ENCODE data around the gene LAG3.

Gene LAG3

DNA sequence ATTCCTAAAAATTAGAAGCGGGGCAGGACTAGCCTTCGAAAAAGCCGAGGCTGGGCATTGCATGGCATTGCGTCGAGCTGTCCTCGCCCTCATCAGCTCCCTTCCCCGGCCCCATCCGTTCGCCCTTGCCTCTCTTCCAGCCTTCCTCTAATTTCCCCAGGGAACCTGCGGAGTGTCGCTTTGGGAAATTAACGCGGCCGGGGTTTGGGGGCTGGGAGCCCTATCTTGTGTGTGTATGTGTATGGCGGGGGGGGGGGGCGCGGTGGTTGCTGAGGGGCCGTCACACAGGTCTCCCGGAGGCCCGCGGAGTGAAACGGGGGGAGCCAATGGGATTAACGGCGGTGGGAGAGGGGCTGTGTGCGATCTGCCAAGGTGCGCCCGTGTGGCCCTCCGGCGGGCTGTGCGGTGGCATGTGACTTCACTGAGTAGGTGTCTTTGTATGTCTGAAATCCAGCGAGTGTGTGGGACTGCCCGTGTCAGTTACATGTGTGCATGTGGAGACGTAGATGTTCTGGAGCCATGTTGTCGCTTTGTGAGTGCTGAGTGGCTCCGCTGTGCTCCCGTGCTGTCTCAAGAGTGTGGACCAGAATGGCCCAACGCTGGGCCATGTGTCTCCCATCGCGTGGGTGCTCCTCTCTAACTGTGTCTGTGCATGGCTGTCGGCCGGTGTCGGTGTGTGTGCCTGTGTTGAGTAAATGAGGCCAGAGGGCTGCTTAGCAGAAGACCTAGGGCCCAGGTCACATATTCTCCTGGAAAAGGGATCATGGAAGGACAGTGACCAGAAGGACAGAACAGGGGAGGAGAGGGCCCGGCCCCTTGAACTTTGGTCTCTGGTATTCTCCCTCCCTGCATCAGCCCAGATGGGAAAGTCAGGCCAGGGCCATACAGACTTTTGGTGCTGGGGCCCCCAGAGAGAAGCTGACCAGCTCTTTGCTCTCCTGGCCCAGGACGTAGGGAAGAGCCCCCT, 4.7 kb upstream of the LAG3 start:
- peak overlapping the region; percentile 85 for H3K4me2 ChIP-seq (ENCODE audit: low read length, poor library complexity, severe bottlenecking)
- H3K4me1 ChIP-seq (ENCODE audit: control insufficient read depth, insufficient read depth, low read depth, low read length), result peaks cover 36% of the 10 kb centered on the region
- H4K91ac ChIP-seq (ENCODE audit: low read length), result peak overlapping the region; percentile 14
- peak overlapping the region; percentile 46 to 67 for H3K4ac ChIP-seq (ENCODE audit: low read depth in 1 of 2, low read length in 2 of 2)
- peak overlapping the region in 1 of 2 experiments; percentile 6 for H3K23ac ChIP-seq (ENCODE audit: low read length in 2 of 2)
- no peak overlapping the region for H4K8ac ChIP-seq (ENCODE audit: low read length)
- H2BK12ac ChIP-seq (ENCODE audit: low read length in 2 of 2), result peak overlapping the region in 1 of 2 experiments; percentile 23
- peak overlapping the region in 1 of 2 experiments; percentile 92 for H3K14ac ChIP-seq (ENCODE audit: low read length in 2 of 2)
- no peak overlapping the region for H2AK5ac ChIP-seq (ENCODE audit: low read length, severe bottlenecking)
- WGBS, result 2% methylated on average over 37 of the region's 44 CpGs
- peaks cover 18 to 31% of the 10 kb centered on the region in 2 experiments for H3K36me3 ChIP-seq (ENCODE audit: control insufficient read depth in 1 of 2, insufficient read depth in 2 of 2, low read depth in 1 of 2, low read length in 2 of 2)
- H2AFZ ChIP-seq (ENCODE audit: low read depth, low read length), result no peak overlapping the region
- H3K18ac ChIP-seq (ENCODE audit: low read depth in 1 of 2, low read length in 2 of 2), result peak overlapping the region; percentile 88 to 90
- peaks cover 6% of the 10 kb centered on the region for H3K79me1 ChIP-seq (replicated peaks; ENCODE audit: low read length, poor library complexity, severe bottlenecking)
- H2BK5ac ChIP-seq (ENCODE audit: low read depth, low read length, poor library complexity, severe bottlenecking), result no peak overlapping the region
- H3K9me3 ChIP-seq (ENCODE audit: control insufficient read depth, low read length), result no peaks in the 10 kb centered on the region
- H3K27ac ChIP-seq (ENCODE audit: low read length, poor library complexity, severe bottlenecking), result peak overlapping the region; percentile 54
- no peak overlapping the region for H2BK120ac ChIP-seq (ENCODE audit: low read depth, low read length)
- peaks cover 0 to 2% of the 10 kb centered on the region in 2 experiments for H3K27me3 ChIP-seq (ENCODE audit: control insufficient read depth in 1 of 2, insufficient read depth in 1 of 2, low read length in 2 of 2)
- DNase-seq, result peak; percentile 63
- peak overlapping the region; percentile 82 to 84 for H3K4me3 ChIP-seq (ENCODE audit: insufficient read depth in 1 of 2, low read depth in 1 of 2, low read length in 2 of 2)
- H3K9ac ChIP-seq (ENCODE audit: low read length), result peak overlapping the region; percentile 89
- H2BK15ac ChIP-seq (ENCODE audit: low read depth, poor library complexity, severe bottlenecking), result peak overlapping the region; percentile 44

DNA sequence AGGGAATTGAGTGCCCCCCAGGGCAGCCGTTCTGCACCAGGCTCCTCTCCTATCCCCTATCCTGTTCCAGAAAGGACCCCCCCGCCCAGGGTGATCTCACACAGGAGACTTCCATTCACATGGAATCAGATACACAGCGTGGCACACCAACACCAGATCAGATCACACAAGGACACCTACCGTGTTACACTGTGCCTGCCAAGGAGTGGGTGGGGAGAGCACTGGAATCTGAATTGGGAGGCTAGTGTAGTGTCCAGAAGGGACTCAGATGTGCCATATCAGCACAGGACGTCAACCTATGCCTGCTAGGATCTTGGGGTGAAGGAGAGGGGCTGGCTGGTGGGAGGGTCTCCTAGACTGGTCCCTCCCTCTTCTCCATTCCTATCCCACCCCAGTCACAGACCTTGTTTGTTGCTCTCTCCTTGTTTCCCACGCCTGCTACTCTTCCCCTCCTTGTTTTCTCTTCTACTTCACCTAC, 3.8 kb upstream of the LAG3 start:
- Histone ChIP-seq H3K79me1 (replicated peaks; ENCODE audit: low read length, poor library complexity, severe bottlenecking) (peaks cover 6% of the 10 kb centered on the region), H3K14ac (ENCODE audit: low read length in 2 of 2) (peak overlapping the region in 1 of 2 experiments; percentile 91), H3K18ac (ENCODE audit: low read depth in 1 of 2, low read length in 2 of 2) (no peak overlapping the region), H3K9ac (ENCODE audit: low read length) (peak overlapping the region; percentile 89), H2AK5ac (ENCODE audit: low read length, severe bottlenecking) (peak overlapping the region; percentile 44), H2BK15ac (ENCODE audit: low read depth, poor library complexity, severe bottlenecking) (no peak overlapping the region), H3K4me2 (ENCODE audit: low read length, poor library complexity, severe bottlenecking) (peak overlapping the region; percentile 85), H3K4ac (ENCODE audit: low read depth in 1 of 2, low read length in 2 of 2) (peak overlapping the region in 1 of 2 experiments; percentile 15), H3K23ac (ENCODE audit: low read length in 2 of 2) (peak overlapping the region; percentile 23 to 42), H3K9me3 (ENCODE audit: control insufficient read depth, low read length) (no peaks in the 10 kb centered on the region), H3K27me3 (ENCODE audit: control insufficient read depth in 1 of 2, insufficient read depth in 1 of 2, low read length in 2 of 2) (peaks cover 8 to 10% of the 10 kb centered on the region in 2 experiments), H2BK12ac (ENCODE audit: low read length in 2 of 2) (peak overlapping the region in 1 of 2 experiments; percentile 18), H3K36me3 (ENCODE audit: control insufficient read depth in 1 of 2, insufficient read depth in 2 of 2, low read depth in 1 of 2, low read length in 2 of 2) (peaks cover 18 to 36% of the 10 kb centered on the region in 2 experiments), H4K8ac (ENCODE audit: low read length) (peak overlapping the region; percentile 51), H2AFZ (ENCODE audit: low read depth, low read length) (no peak overlapping the region), H3K4me1 (ENCODE audit: control insufficient read depth, insufficient read depth, low read depth, low read length) (peaks cover 40% of the 10 kb centered on the region), H3K4me3 (ENCODE audit: insufficient read depth in 1 of 2, low read depth in 1 of 2, low read length in 2 of 2) (peak overlapping the region; percentile 82 to 84), H3K27ac (ENCODE audit: low read length, poor library complexity, severe bottlenecking) (no peak overlapping the region), H4K91ac (ENCODE audit: low read length) (no peak overlapping the region), H2BK5ac (ENCODE audit: low read depth, low read length, poor library complexity, severe bottlenecking) (no peak overlapping the region), H2BK120ac (ENCODE audit: low read depth, low read length) (no peak overlapping the region)
- DNase-seq, result peak; percentile 15
- 7% methylated on average over 2 of the region's 6 CpGs for WGBS

DNA sequence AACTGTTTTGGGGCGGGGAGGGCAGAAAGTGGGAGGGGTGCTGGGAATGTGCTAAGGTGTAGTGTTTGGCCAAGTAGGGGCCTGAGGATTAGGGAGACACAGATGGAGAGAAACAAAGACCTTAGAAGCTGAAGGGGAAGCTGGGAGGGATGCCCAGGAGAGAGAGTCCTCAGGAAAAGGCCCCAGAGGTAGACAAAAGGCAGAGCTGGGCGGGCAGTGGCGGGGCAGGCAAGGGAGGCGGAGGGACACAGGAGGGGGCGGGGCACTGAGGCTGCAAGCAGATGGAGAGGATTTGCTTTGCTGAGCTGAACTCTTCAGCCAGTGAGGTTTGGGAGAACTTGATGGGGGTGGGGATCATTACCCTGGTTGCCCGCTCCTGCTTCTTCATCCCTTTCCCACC, 3.3 kb upstream of the LAG3 start:
- no peak overlapping the region for H3K4ac ChIP-seq (ENCODE audit: low read depth in 1 of 2, low read length in 2 of 2)
- no peak overlapping the region for H3K27ac ChIP-seq (ENCODE audit: low read length, poor library complexity, severe bottlenecking)
- H3K4me1 ChIP-seq (ENCODE audit: control insufficient read depth, insufficient read depth, low read depth, low read length), result peaks cover 40% of the 10 kb centered on the region
- H3K18ac ChIP-seq (ENCODE audit: low read depth in 1 of 2, low read length in 2 of 2), result no peak overlapping the region
- no peak overlapping the region for H4K91ac ChIP-seq (ENCODE audit: low read length)
- H3K36me3 ChIP-seq (ENCODE audit: control insufficient read depth in 1 of 2, insufficient read depth in 2 of 2, low read depth in 1 of 2, low read length in 2 of 2), result peaks cover 18 to 36% of the 10 kb centered on the region in 2 experiments
- H2BK12ac ChIP-seq (ENCODE audit: low read length in 2 of 2), result no peak overlapping the region
- H3K9ac ChIP-seq (ENCODE audit: low read length), result peak overlapping the region; percentile 89
- WGBS, result 63% methylated on average over 3 of the region's 6 CpGs
- H4K8ac ChIP-seq (ENCODE audit: low read length), result no peak overlapping the region
- peak overlapping the region; percentile 44 for H2AK5ac ChIP-seq (ENCODE audit: low read length, severe bottlenecking)
- no peak overlapping the region for H3K23ac ChIP-seq (ENCODE audit: low read length in 2 of 2)
- H3K4me2 ChIP-seq (ENCODE audit: low read length, poor library complexity, severe bottlenecking), result peak overlapping the region; percentile 85
- H3K27me3 ChIP-seq (ENCODE audit: control insufficient read depth in 1 of 2, insufficient read depth in 1 of 2, low read length in 2 of 2), result peaks cover 11 to 12% of the 10 kb centered on the region in 2 experiments
- no peak overlapping the region for H2BK5ac ChIP-seq (ENCODE audit: low read depth, low read length, poor library complexity, severe bottlenecking)
- H2AFZ ChIP-seq (ENCODE audit: low read depth, low read length), result no peak overlapping the region
- H3K4me3 ChIP-seq (ENCODE audit: insufficient read depth in 1 of 2, low read depth in 1 of 2, low read length in 2 of 2), result peak overlapping the region; percentile 82 to 84
- H2BK15ac ChIP-seq (ENCODE audit: low read depth, poor library complexity, severe bottlenecking), result no peak overlapping the region
- peak; percentile 41 for DNase-seq
- no peaks in the 10 kb centered on the region for H3K9me3 ChIP-seq (ENCODE audit: control insufficient read depth, low read length)
- no peak overlapping the region for H3K14ac ChIP-seq (ENCODE audit: low read length in 2 of 2)
- no peak overlapping the region for H2BK120ac ChIP-seq (ENCODE audit: low read depth, low read length)
- H3K79me1 ChIP-seq (replicated peaks; ENCODE audit: low read length, poor library complexity, severe bottlenecking), result peaks cover 6% of the 10 kb centered on the region

DNA sequence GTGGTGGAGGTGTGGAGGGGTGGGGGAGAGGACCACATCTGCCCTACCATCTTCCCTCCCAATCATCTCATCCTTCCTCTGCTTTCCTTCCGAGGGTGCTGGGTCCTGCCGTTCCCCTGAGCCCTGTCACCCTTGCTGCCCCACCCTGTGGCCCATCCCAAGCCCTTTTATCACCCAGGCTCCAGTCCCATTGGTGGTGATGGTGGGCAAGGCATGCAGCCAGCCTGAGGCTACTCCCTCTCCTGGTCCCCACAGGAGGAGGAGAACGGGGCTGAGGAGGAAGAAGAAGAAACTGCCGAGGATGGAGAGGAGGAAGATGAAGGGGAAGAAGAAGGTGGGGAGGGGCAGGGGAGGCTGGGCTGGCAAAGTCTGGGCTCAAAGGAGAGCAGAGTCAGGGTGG, 2.7 kb upstream of the LAG3 start:
- no peak overlapping the region for H3K18ac ChIP-seq (ENCODE audit: low read depth in 1 of 2, low read length in 2 of 2)
- peaks cover 18 to 38% of the 10 kb centered on the region in 2 experiments for H3K36me3 ChIP-seq (ENCODE audit: control insufficient read depth in 1 of 2, insufficient read depth in 2 of 2, low read depth in 1 of 2, low read length in 2 of 2)
- no peak overlapping the region for H2AK5ac ChIP-seq (ENCODE audit: low read length, severe bottlenecking)
- no peak for DNase-seq
- peaks cover 15 to 18% of the 10 kb centered on the region in 2 experiments for H3K27me3 ChIP-seq (ENCODE audit: control insufficient read depth in 1 of 2, insufficient read depth in 1 of 2, low read length in 2 of 2)
- no peaks in the 10 kb centered on the region for H3K9me3 ChIP-seq (ENCODE audit: control insufficient read depth, low read length)
- 90% methylated on average over 2 of the region's 4 CpGs for WGBS
- no peak overlapping the region for H3K4me2 ChIP-seq (ENCODE audit: low read length, poor library complexity, severe bottlenecking)
- peak overlapping the region; percentile 10 for H4K91ac ChIP-seq (ENCODE audit: low read length)
- H3K4me3 ChIP-seq (ENCODE audit: insufficient read depth in 1 of 2, low read depth in 1 of 2, low read length in 2 of 2), result no peak overlapping the region
- no peak overlapping the region for H3K14ac ChIP-seq (ENCODE audit: low read length in 2 of 2)
- no peak overlapping the region for H3K4ac ChIP-seq (ENCODE audit: low read depth in 1 of 2, low read length in 2 of 2)
- H2BK5ac ChIP-seq (ENCODE audit: low read depth, low read length, poor library complexity, severe bottlenecking), result no peak overlapping the region
- H2BK12ac ChIP-seq (ENCODE audit: low read length in 2 of 2), result no peak overlapping the region
- H3K9ac ChIP-seq (ENCODE audit: low read length), result no peak overlapping the region
- peak overlapping the region in 1 of 2 experiments; percentile 3 for H3K23ac ChIP-seq (ENCODE audit: low read length in 2 of 2)
- no peak overlapping the region for H2AFZ ChIP-seq (ENCODE audit: low read depth, low read length)
- peaks cover 6% of the 10 kb centered on the region for H3K79me1 ChIP-seq (replicated peaks; ENCODE audit: low read length, poor library complexity, severe bottlenecking)
- H4K8ac ChIP-seq (ENCODE audit: low read length), result no peak overlapping the region
- H3K27ac ChIP-seq (ENCODE audit: low read length, poor library complexity, severe bottlenecking), result no peak overlapping the region
- H2BK15ac ChIP-seq (ENCODE audit: low read depth, poor library complexity, severe bottlenecking), result no peak overlapping the region
- peaks cover 41% of the 10 kb centered on the region for H3K4me1 ChIP-seq (ENCODE audit: control insufficient read depth, insufficient read depth, low read depth, low read length)
- H2BK120ac ChIP-seq (ENCODE audit: low read depth, low read length), result no peak overlapping the region
